Ishikawa (cell line): ENCODE results near the gene NCOA6.

ENCODE experiments used
- CEBPB ChIP-seq: IDR thresholded peaks from 2 replicates; pipeline ENCODE4 v1.6.1; 2012
- CREB1 ChIP-seq: IDR thresholded peaks from 2 replicates; pipeline ENCODE4 v1.6.1; 2012; ENCODE audit warnings: low read depth
- EGR1 ChIP-seq: IDR thresholded peaks from 2 replicates; pipeline ENCODE4 v1.6.1; 2012
- EP300 ChIP-seq: IDR thresholded peaks from 2 replicates; pipeline ENCODE4 v1.6.1; 2012; ENCODE audit warnings: borderline replicate concordance
- FOXM1 ChIP-seq: IDR thresholded peaks from 2 replicates; pipeline ENCODE4 v1.6.1; 2012; ENCODE audit warnings: low read depth, borderline replicate concordance
- NFIC ChIP-seq: IDR thresholded peaks from 2 replicates; pipeline ENCODE4 v1.6.1; 2012
- RAD21 ChIP-seq: IDR thresholded peaks from 2 replicates; pipeline ENCODE4 v1.6.1; 2012; ENCODE audit warnings: low read depth
- TAF1 ChIP-seq: IDR thresholded peaks from 2 replicates; pipeline ENCODE4 v1.6.1; 2012; ENCODE audit warnings: low read depth, mild to moderate bottlenecking
- TCF12 ChIP-seq: IDR thresholded peaks from 2 replicates; pipeline ENCODE4 v1.6.1; 2012; ENCODE audit warnings: low read depth
- TEAD4 ChIP-seq: IDR thresholded peaks from 2 replicates; pipeline ENCODE4 v1.6.1; 2012
- YY1 ChIP-seq: IDR thresholded peaks from 2 replicates; pipeline ENCODE4 v1.6.1; 2012; ENCODE audit warnings: low read depth
- ZBTB7A ChIP-seq: IDR thresholded peaks from 2 replicates; pipeline ENCODE4 v1.6.1; 2012; ENCODE audit warnings: low read depth
- TF ChIP-seq, protein P1 (sequence below): IDR thresholded peaks from 2 replicates; pipeline ENCODE4 v1.6.1; 2012; ENCODE audit warnings: low read depth, mild to moderate bottlenecking
- TF ChIP-seq, protein P2 (sequence below): IDR thresholded peaks from 2 replicates; pipeline ENCODE4 v1.6.1; 2012
- TF ChIP-seq, protein P3 (sequence below): IDR thresholded peaks from 2 replicates; pipeline ENCODE4 v1.6.1; 2012

NCOA6 gene

DNA sequence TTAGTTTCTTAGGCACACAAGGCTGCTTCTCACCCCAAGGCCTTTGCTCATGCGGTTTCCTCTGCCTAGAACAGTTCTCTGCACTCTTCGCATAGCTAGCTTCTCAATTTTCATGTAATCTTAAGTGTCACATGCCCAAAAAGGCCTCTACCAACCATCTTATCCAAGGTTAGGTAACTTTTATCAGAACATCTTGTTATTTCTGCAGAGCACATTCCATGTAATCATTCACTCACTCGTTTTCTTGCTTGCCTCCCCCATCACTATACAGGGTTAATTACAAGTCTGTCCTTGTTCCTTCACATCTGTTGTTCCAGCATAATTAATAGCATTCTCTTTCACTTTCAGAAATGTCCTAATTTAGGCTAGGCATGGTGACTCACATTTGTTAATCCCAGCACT lies 53.8 kb downstream of the NCOA6 start:
- TF ChIP-seq FOXM1 (no peak), CEBPB (no peak), NFIC (no peak), CREB1 (no peak)

DNA sequence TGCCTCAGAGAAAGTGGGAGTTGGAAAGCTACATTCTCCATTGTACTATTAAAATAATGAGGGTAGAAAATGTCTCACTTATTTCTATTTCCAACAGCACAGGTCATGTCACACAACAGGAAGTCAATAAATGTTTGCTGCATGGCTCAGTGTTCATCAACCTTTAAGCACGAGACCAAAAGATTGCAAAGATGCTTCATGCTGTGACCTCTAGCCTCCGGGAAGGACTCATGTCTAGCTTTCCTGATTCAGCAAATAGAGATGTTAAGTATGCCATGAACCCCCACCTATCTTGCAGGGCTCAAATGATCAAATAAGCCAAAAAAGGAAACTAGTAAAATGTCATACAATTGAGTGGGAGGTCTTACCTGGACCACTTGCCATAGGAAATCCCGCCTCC lies 57.4 kb downstream of the NCOA6 start:
- no peak for TF ChIP-seq EP300
- TF ChIP-seq TCF12, result no peak
- no peak for TF ChIP-seq TEAD4
- TF ChIP-seq, protein P1, sequence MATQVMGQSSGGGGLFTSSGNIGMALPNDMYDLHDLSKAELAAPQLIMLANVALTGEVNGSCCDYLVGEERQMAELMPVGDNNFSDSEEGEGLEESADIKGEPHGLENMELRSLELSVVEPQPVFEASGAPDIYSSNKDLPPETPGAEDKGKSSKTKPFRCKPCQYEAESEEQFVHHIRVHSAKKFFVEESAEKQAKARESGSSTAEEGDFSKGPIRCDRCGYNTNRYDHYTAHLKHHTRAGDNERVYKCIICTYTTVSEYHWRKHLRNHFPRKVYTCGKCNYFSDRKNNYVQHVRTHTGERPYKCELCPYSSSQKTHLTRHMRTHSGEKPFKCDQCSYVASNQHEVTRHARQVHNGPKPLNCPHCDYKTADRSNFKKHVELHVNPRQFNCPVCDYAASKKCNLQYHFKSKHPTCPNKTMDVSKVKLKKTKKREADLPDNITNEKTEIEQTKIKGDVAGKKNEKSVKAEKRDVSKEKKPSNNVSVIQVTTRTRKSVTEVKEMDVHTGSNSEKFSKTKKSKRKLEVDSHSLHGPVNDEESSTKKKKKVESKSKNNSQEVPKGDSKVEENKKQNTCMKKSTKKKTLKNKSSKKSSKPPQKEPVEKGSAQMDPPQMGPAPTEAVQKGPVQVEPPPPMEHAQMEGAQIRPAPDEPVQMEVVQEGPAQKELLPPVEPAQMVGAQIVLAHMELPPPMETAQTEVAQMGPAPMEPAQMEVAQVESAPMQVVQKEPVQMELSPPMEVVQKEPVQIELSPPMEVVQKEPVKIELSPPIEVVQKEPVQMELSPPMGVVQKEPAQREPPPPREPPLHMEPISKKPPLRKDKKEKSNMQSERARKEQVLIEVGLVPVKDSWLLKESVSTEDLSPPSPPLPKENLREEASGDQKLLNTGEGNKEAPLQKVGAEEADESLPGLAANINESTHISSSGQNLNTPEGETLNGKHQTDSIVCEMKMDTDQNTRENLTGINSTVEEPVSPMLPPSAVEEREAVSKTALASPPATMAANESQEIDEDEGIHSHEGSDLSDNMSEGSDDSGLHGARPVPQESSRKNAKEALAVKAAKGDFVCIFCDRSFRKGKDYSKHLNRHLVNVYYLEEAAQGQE, result no peak
- TF ChIP-seq CREB1, result no peak

DNA sequence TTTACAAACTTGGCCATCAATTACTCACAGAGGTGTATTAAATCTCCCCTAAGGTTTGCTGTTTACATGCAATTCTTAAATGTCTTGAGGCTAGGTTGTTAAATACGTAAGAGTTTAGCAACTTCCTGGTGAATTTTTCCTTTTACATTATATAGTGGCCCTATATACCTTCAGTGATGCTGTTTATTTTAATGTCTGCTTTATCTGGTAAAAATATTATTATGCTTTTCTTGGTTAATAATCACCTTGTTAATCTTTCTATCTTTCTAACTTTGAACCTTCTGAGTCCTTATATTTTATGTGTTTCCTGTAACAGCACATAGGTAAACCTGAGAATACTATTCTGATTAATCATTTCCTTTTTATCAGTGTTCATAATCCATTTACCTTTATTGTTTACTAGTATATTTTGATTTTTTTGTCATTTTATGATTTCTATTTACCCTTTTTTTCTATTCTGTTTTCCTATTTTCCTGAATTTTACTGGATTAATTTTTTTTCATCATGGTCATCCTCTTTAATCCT lies 63.4 kb downstream of the NCOA6 start:
- TF ChIP-seq TEAD4 (no peak), CEBPB (no peak), NFIC (no peak), YY1 (no peak), CREB1 (no peak), EP300 (no peak), TCF12 (no peak), TAF1 (no peak)
- TF ChIP-seq, protein P2, sequence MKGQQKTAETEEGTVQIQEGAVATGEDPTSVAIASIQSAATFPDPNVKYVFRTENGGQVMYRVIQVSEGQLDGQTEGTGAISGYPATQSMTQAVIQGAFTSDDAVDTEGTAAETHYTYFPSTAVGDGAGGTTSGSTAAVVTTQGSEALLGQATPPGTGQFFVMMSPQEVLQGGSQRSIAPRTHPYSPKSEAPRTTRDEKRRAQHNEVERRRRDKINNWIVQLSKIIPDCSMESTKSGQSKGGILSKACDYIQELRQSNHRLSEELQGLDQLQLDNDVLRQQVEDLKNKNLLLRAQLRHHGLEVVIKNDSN, result no peak
- TF ChIP-seq, protein P3, sequence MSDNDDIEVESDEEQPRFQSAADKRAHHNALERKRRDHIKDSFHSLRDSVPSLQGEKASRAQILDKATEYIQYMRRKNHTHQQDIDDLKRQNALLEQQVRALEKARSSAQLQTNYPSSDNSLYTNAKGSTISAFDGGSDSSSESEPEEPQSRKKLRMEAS, result no peak
- TF ChIP-seq, protein P1, result no peak

- TF ChIP-seq CREB1, result no peak
Observed at GRCh38 chr20:34755367-34755766, 70.1 kb downstream of the NCOA6 start.

- TF ChIP-seq, protein P1, result no peak
Observed at GRCh38 chr20:34754611-34755010, 70.8 kb downstream of the NCOA6 start.

DNA sequence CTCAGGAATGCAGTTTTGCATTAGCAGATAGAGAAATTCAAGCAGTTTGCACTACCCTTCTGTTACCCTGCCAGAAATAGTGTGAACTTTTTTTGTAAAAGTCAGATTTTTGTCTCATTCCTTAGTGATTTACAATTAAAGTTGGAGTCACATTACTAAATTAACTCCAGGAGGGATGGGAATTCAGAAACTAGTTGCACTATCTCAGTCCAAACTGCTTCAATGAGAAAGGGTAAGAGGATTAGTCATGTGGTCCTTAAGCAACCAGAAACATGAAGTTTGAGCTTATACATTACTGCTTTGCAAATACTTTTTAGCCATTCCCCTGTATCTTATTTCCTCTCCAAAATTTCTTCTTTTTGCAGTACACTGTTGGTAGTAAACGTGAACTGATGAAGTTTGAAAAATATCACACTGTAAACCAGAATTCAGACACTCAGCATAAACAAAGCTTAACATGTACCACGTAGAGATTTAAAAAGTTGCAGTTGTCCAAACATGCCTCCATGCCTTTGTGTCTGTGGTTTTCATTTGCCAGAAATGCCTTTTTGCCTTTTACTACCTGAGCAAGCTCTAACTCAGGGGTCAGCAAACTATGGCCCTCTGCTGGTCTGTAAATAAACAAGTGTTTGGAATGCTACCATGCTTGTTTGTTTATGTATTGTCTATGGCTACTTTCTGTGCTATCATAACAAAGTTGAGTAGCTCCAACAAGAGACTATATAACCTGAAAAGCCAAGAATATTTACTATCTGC lies 71.6 kb downstream of the NCOA6 start:
- TF ChIP-seq RAD21, result no peak
- no peak for TF ChIP-seq EP300
- TF ChIP-seq EGR1, result no peak
- TF ChIP-seq, protein P3, result no peak
- TF ChIP-seq, protein P2, result no peak
- TF ChIP-seq ZBTB7A, result no peak
- TF ChIP-seq TCF12, result no peak
- TF ChIP-seq, protein P1, result no peak
- TF ChIP-seq CREB1, result no peak
- TF ChIP-seq TEAD4, result no peak
- TF ChIP-seq TAF1, result no peak
- no peak for TF ChIP-seq FOXM1
- no peak for TF ChIP-seq CEBPB
- no peak for TF ChIP-seq YY1
- no peak for TF ChIP-seq NFIC
